ENCODE measurements around the gene CORIN.

Gene CORIN

DNA sequence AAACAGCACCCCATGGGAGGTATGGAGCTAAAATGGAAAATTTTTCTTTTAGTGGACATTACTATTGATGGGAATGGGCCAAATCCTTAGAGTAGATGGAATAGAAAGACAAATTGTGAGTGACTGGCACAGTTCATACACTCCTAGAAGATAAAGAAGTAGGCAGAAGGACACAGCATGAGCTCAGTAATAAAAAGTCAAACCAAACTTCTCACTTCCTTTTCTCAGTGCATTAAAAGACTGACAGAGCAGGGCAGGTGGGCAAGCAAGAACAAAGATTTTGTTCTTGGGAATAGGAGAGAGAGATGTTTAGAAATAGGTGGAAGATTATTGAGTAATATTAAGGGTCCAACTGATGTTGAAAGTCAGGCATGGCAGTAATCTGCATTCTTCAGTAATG, 220.3 kb downstream of the CORIN start:
- no peaks in the 10 kb centered on the region for H3K4me1 ChIP-seq (ENCODE audit: control insufficient read depth, insufficient read depth, low read length)
- H3K4me3 ChIP-seq (ENCODE audit: low read depth, low read length): no peak overlapping the region
- POLR2A ChIA-PET: no interaction called here
- TF ChIP-seq ZNF239 (tag by site-specific recombination; IDR thresholded peaks at IDR 0.05): no peak
- TF ChIP-seq, protein P1, sequence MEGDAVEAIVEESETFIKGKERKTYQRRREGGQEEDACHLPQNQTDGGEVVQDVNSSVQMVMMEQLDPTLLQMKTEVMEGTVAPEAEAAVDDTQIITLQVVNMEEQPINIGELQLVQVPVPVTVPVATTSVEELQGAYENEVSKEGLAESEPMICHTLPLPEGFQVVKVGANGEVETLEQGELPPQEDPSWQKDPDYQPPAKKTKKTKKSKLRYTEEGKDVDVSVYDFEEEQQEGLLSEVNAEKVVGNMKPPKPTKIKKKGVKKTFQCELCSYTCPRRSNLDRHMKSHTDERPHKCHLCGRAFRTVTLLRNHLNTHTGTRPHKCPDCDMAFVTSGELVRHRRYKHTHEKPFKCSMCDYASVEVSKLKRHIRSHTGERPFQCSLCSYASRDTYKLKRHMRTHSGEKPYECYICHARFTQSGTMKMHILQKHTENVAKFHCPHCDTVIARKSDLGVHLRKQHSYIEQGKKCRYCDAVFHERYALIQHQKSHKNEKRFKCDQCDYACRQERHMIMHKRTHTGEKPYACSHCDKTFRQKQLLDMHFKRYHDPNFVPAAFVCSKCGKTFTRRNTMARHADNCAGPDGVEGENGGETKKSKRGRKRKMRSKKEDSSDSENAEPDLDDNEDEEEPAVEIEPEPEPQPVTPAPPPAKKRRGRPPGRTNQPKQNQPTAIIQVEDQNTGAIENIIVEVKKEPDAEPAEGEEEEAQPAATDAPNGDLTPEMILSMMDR (tag by site-specific recombination; IDR thresholded peaks at IDR 0.05): no peak
- no peak for TF ChIP-seq GLI2 (tag by site-specific recombination; IDR thresholded peaks at IDR 0.05; ENCODE audit: borderline replicate concordance, low read depth)
- no peak for TF ChIP-seq ZNF174 (tag by site-specific recombination; IDR thresholded peaks at IDR 0.05)
- no peak for TF ChIP-seq ZNF843 (tag by site-specific recombination; IDR thresholded peaks at IDR 0.05)
- TF ChIP-seq, protein P2, sequence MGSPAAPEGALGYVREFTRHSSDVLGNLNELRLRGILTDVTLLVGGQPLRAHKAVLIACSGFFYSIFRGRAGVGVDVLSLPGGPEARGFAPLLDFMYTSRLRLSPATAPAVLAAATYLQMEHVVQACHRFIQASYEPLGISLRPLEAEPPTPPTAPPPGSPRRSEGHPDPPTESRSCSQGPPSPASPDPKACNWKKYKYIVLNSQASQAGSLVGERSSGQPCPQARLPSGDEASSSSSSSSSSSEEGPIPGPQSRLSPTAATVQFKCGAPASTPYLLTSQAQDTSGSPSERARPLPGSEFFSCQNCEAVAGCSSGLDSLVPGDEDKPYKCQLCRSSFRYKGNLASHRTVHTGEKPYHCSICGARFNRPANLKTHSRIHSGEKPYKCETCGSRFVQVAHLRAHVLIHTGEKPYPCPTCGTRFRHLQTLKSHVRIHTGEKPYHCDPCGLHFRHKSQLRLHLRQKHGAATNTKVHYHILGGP (tag by site-specific recombination; IDR thresholded peaks at IDR 0.05): no peak
- TF ChIP-seq, protein P3, sequence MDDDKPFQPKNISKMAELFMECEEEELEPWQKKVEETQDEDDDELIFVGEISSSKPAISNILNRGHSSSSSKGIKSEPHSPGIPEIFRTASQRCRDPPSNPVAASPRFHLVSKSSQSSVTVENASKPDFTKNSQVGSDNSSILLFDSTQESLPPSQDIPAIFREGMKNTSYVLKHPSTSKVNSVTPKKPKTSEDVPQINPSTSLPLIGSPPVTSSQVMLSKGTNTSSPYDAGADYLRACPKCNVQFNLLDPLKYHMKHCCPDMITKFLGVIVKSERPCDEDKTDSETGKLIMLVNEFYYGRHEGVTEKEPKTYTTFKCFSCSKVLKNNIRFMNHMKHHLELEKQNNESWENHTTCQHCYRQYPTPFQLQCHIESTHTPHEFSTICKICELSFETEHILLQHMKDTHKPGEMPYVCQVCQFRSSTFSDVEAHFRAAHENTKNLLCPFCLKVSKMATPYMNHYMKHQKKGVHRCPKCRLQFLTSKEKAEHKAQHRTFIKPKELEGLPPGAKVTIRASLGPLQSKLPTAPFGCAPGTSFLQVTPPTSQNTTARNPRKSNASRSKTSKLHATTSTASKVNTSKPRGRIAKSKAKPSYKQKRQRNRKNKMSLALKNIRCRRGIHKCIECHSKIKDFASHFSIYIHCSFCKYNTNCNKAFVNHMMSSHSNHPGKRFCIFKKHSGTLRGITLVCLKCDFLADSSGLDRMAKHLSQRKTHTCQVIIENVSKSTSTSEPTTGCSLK (tag by site-specific recombination; IDR thresholded peaks at IDR 0.05): no peak
- TF ChIP-seq, protein P4, sequence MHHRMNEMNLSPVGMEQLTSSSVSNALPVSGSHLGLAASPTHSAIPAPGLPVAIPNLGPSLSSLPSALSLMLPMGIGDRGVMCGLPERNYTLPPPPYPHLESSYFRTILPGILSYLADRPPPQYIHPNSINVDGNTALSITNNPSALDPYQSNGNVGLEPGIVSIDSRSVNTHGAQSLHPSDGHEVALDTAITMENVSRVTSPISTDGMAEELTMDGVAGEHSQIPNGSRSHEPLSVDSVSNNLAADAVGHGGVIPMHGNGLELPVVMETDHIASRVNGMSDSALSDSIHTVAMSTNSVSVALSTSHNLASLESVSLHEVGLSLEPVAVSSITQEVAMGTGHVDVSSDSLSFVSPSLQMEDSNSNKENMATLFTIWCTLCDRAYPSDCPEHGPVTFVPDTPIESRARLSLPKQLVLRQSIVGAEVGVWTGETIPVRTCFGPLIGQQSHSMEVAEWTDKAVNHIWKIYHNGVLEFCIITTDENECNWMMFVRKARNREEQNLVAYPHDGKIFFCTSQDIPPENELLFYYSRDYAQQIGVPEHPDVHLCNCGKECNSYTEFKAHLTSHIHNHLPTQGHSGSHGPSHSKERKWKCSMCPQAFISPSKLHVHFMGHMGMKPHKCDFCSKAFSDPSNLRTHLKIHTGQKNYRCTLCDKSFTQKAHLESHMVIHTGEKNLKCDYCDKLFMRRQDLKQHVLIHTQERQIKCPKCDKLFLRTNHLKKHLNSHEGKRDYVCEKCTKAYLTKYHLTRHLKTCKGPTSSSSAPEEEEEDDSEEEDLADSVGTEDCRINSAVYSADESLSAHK (tag by site-specific recombination; IDR thresholded peaks at IDR 0.05): no peak
- no peak for TF ChIP-seq ZNF747 (tag by site-specific recombination; IDR thresholded peaks at IDR 0.05)
- no peak for TF ChIP-seq ZNF121 (tag by site-specific recombination; IDR thresholded peaks at IDR 0.05)
- no peak for TF ChIP-seq YY2 (tag by site-specific recombination; IDR thresholded peaks at IDR 0.05)
- TF ChIP-seq ZNF514 (tag by site-specific recombination; IDR thresholded peaks at IDR 0.05): no peak
- TF ChIP-seq KLF10 (tag by site-specific recombination; IDR thresholded peaks at IDR 0.05): no peak
- TF ChIP-seq, protein P5, sequence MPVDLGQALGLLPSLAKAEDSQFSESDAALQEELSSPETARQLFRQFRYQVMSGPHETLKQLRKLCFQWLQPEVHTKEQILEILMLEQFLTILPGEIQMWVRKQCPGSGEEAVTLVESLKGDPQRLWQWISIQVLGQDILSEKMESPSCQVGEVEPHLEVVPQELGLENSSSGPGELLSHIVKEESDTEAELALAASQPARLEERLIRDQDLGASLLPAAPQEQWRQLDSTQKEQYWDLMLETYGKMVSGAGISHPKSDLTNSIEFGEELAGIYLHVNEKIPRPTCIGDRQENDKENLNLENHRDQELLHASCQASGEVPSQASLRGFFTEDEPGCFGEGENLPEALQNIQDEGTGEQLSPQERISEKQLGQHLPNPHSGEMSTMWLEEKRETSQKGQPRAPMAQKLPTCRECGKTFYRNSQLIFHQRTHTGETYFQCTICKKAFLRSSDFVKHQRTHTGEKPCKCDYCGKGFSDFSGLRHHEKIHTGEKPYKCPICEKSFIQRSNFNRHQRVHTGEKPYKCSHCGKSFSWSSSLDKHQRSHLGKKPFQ (tag by site-specific recombination; IDR thresholded peaks at IDR 0.05): no peak
- no peak for TF ChIP-seq ZNF341 (tag by site-specific recombination; IDR thresholded peaks at IDR 0.05; ENCODE audit: low read depth)
- TF ChIP-seq, protein P6, sequence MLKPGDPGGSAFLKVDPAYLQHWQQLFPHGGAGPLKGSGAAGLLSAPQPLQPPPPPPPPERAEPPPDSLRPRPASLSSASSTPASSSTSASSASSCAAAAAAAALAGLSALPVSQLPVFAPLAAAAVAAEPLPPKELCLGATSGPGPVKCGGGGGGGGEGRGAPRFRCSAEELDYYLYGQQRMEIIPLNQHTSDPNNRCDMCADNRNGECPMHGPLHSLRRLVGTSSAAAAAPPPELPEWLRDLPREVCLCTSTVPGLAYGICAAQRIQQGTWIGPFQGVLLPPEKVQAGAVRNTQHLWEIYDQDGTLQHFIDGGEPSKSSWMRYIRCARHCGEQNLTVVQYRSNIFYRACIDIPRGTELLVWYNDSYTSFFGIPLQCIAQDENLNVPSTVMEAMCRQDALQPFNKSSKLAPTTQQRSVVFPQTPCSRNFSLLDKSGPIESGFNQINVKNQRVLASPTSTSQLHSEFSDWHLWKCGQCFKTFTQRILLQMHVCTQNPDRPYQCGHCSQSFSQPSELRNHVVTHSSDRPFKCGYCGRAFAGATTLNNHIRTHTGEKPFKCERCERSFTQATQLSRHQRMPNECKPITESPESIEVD (tag by site-specific recombination; IDR thresholded peaks at IDR 0.05): no peak
- no peak for TF ChIP-seq BCL11A (tag by site-specific recombination; IDR thresholded peaks at IDR 0.05; ENCODE audit: low read depth)
- TF ChIP-seq ZNF416 (tag by site-specific recombination; IDR thresholded peaks at IDR 0.05): no peak
- TF ChIP-seq ZNF501 (tag by site-specific recombination; IDR thresholded peaks at IDR 0.05): no peak
- TF ChIP-seq SCRT2 (tag by site-specific recombination; IDR thresholded peaks at IDR 0.05): no peak
- H3K36me3 ChIP-seq (ENCODE audit: control insufficient read depth in 2 of 2, insufficient read depth in 1 of 2, low read length in 2 of 2): no peaks in the 10 kb centered on the region
- no peak overlapping the region for H3K27ac ChIP-seq (ENCODE audit: extremely low read depth, low read depth, low read length)
- CTCF ChIA-PET: interaction anchor here (0.6 kb wide), 1 partner anchor 1347 kb away, joined by 3 read pairs; no protein-coding TSS in a partner anchor
- H3K9me3 ChIP-seq (ENCODE audit: control insufficient read depth, insufficient read depth, low read depth, low read length): no peaks in the 10 kb centered on the region
